GM12874 (cell line): ENCODE results near the gene TEPSIN.

ENCODE experiments used
- CTCF ChIP-seq: IDR thresholded peaks from 2 replicates; pipeline ENCODE4 v1.5.1; 2011; ENCODE audit warnings: low read depth, mild to moderate bottlenecking, control low read depth, low read length, moderate library complexity; ENCODE audit not compliant: insufficient read depth

The TEPSIN gene

DNA sequence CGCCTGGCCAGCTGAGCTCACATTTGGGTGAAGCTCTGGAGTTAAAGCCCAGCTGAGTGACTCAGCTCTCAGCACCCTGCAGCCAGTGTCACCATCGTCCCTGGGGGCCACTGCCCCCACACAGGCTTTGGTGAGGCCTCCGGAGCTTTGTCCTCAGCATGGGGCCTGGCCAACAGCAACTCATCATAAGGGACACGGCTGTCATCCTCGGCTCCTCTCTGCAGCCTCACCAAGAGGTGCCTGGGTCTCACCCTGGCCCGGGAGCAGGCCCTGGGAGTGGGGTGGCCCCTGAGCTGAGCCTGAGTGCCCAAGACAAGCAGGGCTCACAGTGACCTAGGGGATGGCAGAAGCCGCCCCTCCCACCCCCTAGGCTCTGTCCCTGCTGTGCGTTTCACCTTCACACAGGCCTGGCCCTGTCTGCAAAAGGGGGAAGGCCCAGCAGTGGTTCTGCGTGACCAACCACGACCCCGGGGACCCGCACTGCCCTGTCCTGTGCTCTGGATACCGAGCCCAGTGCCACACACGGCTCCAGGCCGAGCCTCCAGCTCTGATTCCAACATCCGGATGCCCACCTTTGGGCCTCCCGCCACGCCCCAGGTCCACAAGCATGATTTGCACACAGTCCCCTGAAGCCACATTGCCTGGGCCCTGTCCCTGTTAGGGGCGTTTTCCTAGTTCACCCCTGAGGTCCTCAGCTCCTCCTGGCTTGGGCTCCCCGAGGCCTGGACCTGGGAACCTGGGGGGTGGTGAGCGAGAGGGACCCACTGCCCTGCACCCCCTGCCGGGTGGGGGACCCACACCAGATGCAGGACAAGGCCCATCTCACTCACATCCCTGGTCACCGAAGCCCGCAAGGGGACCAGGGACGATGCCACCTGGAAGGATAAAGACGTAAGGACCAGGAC is 51.0 kb downstream of the TEPSIN start:
- no peak for TF ChIP-seq CTCF

GRCh38 chr17:81187120-81187519 is 51.7 kb downstream of the TEPSIN start:
- no peak for TF ChIP-seq CTCF

DNA sequence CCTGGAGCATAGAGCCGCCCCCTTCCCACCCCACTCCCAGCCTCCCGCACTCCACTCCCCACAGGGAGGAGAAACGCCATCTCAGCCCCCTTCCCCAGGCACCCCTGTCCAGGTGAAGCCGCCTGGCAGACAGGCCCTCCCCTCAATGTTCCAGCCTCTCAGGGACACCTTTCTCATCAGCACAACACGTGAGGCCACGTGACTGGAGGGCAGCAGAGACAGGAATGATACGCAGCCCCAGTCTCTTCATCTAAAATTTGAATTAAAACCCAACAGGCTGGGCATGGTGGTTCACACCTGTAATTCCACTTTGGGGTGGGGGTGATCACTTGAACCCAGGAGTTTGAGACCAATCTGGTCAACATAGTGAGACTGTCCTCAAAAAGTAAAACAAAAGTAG is 52.7 kb downstream of the TEPSIN start:
- no peak for TF ChIP-seq CTCF

GRCh38 chr17:81184555-81184954 is 54.3 kb downstream of the TEPSIN start:
- TF ChIP-seq CTCF = no peak

DNA sequence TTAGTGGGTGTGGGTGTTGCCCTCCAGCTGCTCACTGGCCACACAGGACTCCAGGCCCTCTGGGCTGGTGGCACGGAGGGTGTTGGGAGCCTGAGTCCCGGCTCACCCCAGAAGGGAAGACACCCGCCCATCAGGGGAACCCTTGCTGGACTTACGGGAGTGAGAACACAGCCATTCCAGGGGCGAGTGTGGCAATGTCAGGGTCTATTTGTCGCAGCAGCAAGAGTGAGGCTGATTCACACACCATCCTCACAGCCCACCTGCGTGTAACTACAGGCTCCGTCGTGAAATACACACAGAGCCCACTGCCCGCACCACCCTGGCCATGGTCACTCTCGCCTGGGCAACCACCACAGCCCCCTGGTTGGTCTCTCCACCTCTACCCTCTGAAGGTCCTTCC is 55.0 kb downstream of the TEPSIN start:
- no peak for TF ChIP-seq CTCF

DNA sequence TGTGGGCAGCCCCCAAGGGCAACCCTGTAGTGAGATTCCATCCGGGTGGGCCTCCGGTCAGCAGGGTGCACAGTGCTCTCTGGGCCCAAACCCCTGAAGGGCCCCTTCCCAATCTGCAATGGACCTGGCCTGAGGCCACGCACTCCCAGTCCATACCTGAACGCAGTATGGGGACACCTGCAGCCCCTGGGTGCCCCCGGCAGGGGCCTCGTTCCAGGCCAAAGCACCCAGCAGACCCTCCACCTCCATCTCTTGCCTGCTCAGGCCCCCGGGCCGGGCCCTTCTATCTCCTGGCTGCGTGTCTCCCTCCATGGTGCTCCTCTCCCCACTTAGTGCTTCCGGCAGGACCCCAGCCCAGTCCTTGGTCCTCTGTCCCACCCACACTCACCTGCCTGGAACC is 55.5 kb downstream of the TEPSIN start:
- TF ChIP-seq CTCF = no peak

- no peak for TF ChIP-seq CTCF
Observed at GRCh38 chr17:81182596-81182995, 56.3 kb downstream of the TEPSIN start.

- TF ChIP-seq CTCF = no peak
Observed at GRCh38 chr17:81181811-81182185, 57.1 kb downstream of the TEPSIN start.
